GM12874 (cell line): ENCODE data around the gene CARD16.
"Not testable (repeated sequence)": the region's sequence is repeated elsewhere in the genome, so short reads cannot be mapped to it uniquely, and the experiment has no call there.

ENCODE experiments used
- CTCF ChIP-seq: IDR thresholded peaks from 2 replicates; pipeline ENCODE4 v1.5.1; 2011; ENCODE audit warnings: low read depth, mild to moderate bottlenecking, control low read depth, low read length, moderate library complexity; ENCODE audit not compliant: insufficient read depth

Gene CARD16

DNA sequence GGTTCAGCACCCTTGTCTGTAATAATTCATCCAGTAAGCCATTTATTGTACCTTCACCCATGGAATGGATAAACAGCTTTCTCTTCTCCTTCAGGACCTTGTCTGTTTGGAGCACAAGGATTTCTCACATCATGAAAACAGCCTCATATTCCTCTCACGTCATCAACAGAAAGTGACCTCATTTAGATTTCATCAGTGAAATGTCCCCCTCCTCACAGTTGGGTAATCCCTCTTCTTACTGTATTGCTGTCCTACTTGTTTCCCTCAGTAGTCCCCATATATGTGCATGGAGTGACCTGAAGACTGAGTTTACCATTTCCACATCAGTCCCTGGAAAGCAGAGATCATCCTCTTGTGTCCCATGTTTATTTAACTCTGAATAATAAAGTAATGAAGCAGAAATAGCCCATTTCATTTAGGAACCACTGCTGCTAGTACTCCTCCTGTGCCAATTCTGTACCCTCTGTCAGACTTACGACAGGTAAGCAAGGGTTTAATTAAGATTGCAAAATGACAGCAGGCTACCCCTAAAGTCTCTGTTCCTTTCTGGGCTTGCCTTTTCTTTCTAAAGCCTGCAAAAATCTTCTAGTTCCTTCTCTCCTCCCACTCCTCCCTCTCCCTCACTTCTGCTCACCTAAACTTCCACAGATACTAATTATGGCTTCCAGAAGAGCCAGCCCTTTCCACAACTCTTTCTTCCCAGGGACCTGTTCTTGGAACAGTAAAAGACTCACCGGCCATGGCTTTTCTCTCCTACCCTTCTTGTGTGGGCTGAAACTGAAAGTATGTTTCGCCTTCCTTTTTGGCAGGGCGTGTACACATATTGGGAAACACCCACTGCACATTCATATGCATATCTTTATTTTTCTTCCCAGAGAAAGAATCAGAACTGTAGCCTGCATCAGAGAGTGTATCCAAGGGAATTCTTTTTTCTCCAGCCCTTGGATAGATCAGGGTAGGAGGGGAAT is at the start of gene CARD16:
TSS of gene CARD16 (minus strand) at position 779 of the 968 bp plus-strand sequence. CDS start at position 741, 38 bp downstream.
- TF ChIP-seq CTCF = not testable (repeated sequence)

DNA sequence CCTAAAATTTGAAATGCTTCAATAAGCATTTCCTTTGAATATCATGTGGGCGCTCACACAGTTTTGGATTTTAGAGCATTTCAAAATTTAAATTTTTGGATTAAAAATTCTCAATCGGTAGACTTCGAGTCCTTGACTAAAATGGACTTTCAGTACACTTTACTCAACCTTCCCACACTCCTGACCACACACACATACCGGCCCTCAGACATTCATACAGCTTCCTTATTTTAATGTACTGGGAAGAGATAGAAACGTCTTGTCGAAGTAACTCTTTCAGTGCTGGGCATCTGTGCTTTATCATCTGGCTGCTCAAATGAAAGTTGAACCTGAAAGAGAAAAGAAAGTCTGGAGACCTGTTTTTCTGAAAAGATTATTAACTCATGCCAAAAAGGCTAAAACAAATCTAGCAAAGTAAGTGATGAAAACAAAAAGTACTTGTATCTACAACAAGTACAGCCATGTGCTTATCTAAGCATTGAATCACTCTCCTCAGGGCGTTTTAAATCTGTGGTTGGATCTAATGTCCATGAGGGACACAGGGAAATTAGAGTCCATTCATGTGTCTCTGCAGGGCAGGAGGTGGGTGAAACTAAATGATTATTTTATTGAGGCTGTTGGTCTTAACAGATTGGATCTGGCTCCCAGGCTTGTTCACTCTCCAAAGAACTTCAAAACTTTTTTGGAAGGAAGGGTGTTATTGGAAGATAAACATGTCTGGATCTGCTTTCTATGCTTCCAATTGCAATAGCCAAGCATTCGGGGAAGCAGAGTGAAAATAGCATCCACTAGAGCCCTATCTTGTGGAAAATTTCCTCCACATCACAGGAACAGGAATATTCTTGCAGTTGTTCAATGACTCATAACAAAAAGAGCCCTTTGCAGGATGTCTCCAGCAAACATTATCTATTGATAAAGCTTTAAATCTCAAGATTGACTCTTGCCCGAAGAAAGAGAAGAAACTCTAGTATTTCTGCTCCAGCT is 47.4 kb upstream of the CARD16 start:
- no peak for TF ChIP-seq CTCF

DNA sequence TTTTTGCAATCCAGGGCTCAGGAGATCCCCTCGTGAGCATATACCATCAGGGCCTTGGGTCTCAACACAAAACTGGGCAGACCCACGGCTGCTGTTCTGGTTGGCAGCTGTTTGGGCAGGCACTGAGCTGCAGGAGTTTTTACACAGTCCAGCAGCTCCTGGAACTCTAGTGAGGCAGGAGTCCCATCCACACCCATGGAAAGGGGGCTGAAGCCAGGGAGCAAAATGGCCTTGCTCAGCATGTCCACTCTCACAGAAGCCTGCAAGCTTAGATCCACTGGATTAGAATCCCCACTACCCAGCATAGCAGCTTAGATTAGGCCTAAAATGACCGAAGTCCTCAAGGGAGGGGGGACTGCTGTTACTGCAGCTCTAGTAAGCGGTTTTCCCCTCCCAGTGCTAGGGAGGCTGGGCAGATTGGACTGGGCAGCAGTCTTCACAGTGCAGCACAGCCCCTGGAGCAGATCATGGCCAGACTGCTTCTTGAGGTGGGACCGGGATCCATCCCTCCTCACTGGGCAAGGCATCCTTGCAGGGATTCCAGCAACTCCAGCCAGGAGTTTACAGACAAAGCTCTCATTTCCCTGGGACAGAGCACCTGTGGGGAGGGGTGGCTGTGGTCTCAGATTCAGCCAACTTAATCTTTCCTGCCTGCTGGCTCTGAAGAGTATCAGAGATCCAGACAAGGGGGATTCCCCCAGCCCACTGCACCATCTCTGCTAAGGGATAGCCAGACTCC is 36.4 kb upstream of the CARD16 start:
- TF ChIP-seq CTCF = no peak

DNA sequence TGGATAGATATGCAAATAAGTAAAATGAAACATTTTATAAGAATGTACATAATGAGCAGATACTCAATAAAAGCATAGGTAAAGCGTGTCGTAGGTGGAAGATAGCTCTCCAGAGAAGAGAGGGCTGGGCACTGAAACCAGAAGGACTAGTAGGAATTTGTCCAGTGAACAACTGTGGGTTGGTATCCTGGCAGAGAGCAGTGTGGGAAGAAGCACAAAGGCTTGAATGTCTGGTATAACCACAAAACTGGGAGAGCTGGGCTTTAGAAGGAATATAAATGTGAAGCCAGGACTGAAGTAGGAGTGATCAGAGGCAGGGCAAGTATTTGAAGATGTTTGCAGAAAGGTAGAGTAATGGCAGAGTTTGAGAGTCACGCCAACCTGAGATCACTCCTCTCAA is 33.1 kb upstream of the CARD16 start:
- no peak for TF ChIP-seq CTCF

GRCh38 chr11:105074166-105074530 is 29.0 kb upstream of the CARD16 start:
- no peak for TF ChIP-seq CTCF

- TF ChIP-seq CTCF = no peak
Observed at GRCh38 chr11:105073456-105074165, 28.5 kb upstream of the CARD16 start.
